Esophagus (tissue), 2 donors: Measurements from ENCODE around the gene CEMIP. TPM values are rescaled to one million over a fixed set of nuclear protein-coding genes. Genes with fewer than 3 reads are reported as not detected.

Experiments
- H3K27ac ChIP-seq, 2 donors: one replicate each; pipeline ENCODE4 v1.5.1; 2013; ENCODE audit warnings: low read depth in 2 of 2, mild to moderate bottlenecking in 2 of 2, inconsistent platforms in 1 of 2, low read length in 1 of 2, moderate library complexity in 1 of 2
- H3K27me3 ChIP-seq, 2 donors: one replicate each; pipeline ENCODE4 v1.6.1; 2013; ENCODE audit warnings: low read length in 2 of 2, control low read depth in 1 of 2, mild to moderate bottlenecking in 1 of 2; ENCODE audit not compliant: insufficient read depth in 2 of 2, control insufficient read depth in 1 of 2
- H3K36me3 ChIP-seq, 2 donors: one replicate each; pipeline ENCODE4 v1.6.1; 2013; ENCODE audit warnings: low read length in 1 of 2; ENCODE audit not compliant: control insufficient read depth in 2 of 2, insufficient read depth in 2 of 2
- H3K4me1 ChIP-seq, 2 donors: one replicate each; pipeline ENCODE4 v1.6.1; 2013; ENCODE audit warnings: low read length in 1 of 2; ENCODE audit not compliant: control insufficient read depth in 2 of 2, insufficient read depth in 2 of 2
- H3K4me3 ChIP-seq, 2 donors: one replicate each; pipeline ENCODE4 v1.5.1; 2013; ENCODE audit warnings: low read length in 2 of 2, mild to moderate bottlenecking in 2 of 2, low read depth in 1 of 2, moderate library complexity in 1 of 2
- H3K9me3 ChIP-seq, 2 donors: one replicate each; pipeline ENCODE4 v1.6.1; 2013; ENCODE audit warnings: mild to moderate bottlenecking in 2 of 2, low read depth in 1 of 2, low read length in 1 of 2, moderate library complexity in 1 of 2; ENCODE audit not compliant: control insufficient read depth in 2 of 2, insufficient read depth in 1 of 2
- WGBS, 2 donors: extraction: QIAGEN DNeasy Blood & Tissue Kit; methylation state at CpG; one replicate each; pipeline ENCODE4 v1.1.7; 2013; 5-methylcytosine and 5-hydroxymethylcytosine counted together
- polyA plus RNA-seq, 2 donors: library from polyadenylated mRNA; stranded (reverse); fragments of 200-250 nt; gene quantifications; one replicate each; pipeline ENCODE4 v1.2.3, GENCODE V29; 2013
- donor health status: healthy with polysubstance abuse.
- donor health status: Bipolar disorder and iron deficiency.

CEMIP gene
- polyA plus RNA-seq, 2 donors, result 2.0 to 2.2 TPM

DNA sequence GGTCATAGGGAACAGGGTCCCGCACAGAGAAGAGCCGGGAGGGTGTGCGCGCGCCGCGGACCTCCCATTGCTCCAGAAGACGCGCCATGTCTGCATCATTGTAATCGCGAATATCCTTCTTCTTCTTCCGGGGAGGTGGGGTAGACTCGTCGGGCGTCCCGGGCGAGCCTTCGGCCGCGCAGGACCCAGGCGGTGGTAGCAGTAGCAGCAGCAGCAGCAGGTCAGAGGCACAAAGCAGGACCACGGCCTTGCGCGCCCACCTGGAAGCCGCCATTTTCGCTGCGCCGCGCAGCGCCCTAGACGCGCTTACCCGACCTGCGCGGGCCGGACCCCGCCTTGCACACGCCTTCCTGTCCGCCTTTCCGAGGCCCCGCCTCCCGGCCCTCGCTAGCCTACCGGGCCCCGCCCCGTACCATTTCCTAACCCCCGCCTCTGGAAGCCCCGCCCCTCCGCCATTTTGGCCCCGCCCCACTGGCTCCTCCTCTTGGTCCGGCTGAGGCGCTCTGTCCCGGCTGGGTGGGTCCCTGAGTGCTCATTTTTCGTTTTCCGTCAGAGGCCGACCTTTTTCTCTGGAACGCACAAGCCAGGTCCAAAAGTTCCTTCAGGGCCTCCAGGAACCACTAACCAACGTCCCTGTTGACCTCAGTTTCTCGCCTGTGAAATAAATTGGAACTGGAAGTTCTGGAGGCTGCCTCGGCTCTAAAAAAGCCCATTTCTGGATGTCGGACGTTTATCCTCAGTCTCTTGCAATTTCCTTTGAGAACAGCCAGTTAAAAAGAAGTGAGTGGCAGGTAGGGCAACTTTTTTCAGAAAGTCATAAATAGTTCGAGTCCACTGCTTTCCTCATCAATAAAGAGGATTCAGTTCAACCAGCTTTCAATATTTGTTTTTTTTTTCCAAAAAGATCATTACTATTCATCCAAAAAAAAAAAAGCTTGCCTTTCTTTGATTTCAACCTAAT lies 210.6 kb downstream of the CEMIP start, which contains the start of gene MESD:
TSS of gene MESD (minus strand) at position 302 of the 961 bp plus-strand sequence. CDS start at position 274, 28 bp downstream.
- H3K4me3 ChIP-seq, result peak within 1 kb of the TSS; percentile 93 to 96
- WGBS, 2 donors, result 0 to 1% methylated on average over 44 to 63 of the region's 63 CpGs
- no peaks in the 10 kb centered on the region for H3K9me3 ChIP-seq
- H3K27ac ChIP-seq, result peak within 1 kb of the TSS; percentile 90 to 96
- no peaks in the 10 kb centered on the region for H3K36me3 ChIP-seq
- peaks cover 2 to 7% of the 10 kb centered on the region in 2 donors for H3K4me1 ChIP-seq
- H3K27me3 ChIP-seq, result no peaks in the 10 kb centered on the region

DNA sequence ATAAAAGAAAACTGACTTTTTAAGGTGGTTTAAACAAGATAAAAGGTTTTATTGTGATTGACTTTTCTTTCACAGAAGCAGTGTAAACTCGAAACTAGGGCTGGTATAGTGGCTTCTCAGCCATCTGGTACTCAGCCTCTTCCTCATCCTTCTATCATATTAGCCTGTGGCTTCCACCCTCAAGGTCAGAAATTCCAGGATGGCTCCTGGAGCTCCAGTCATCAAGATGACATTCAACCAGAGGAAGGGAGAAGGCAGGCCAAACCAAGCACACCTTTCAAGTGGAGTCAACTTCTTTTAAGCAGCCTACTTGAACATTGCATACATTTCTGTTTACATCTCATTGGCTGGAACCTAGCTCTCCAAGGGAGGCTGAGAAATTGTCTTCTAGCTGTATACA lies 211.8 kb downstream of the CEMIP start:
- H3K4me1 ChIP-seq, result peaks cover 2 to 7% of the 10 kb centered on the region in 2 donors
- peak overlapping the region; percentile 68 to 69 for H3K27ac ChIP-seq
- whole genome bisulfite sequencing, 2 donors, result 84 to 92% methylated on average over 1 of the region's 1 CpG
- no peaks in the 10 kb centered on the region for H3K27me3 ChIP-seq
- no peak overlapping the region for H3K4me3 ChIP-seq
- H3K9me3 ChIP-seq, result no peaks in the 10 kb centered on the region
- H3K36me3 ChIP-seq, result no peaks in the 10 kb centered on the region

DNA sequence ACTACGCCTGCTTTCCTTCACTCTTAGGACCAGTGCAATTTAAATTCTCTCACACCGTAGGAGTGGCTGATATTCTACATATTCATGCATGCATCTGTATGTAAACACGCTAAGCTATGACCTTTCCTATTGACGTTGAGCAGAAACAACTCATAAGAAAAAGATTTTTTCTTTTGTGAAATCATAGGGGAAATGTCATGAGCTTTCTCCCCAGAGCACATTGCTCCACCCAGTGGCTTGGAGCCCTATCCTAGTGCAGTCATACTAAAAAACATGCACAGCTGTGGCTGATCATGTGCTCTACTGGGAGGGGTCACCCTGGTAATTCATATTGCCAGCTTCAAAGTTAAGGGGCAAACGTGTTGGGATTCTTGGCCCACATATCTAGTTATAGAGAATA lies 212.3 kb downstream of the CEMIP start:
- no peak overlapping the region for H3K4me3 ChIP-seq
- no peaks in the 10 kb centered on the region for H3K9me3 ChIP-seq
- peaks cover 2 to 7% of the 10 kb centered on the region in 2 donors for H3K4me1 ChIP-seq
- no peaks in the 10 kb centered on the region for H3K36me3 ChIP-seq
- H3K27me3 ChIP-seq, result no peaks in the 10 kb centered on the region
- H3K27ac ChIP-seq, result peak overlapping the region; percentile 68 to 69
- WGBS, 2 donors, result 57 to 61% methylated on average over 5 of the region's 5 CpGs

DNA sequence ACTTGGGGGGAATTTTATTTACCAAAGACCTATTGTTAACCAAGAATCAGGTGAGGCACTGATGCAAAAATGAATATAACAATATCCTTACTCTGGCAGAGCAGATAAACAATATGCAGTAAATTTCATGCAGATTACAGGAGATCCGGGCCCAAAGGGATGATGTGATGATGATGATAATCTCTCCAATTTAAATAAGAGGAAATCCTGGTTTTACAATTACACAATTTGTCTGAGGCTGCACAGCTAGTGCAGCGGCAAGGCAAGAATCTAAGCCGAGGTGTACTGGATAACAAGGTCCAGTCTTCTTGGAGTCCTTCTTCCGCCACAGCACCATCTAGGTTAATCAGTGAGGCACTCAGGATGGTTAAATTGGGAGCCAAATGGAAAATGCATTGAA lies 212.8 kb downstream of the CEMIP start:
- H3K27me3 ChIP-seq, result no peaks in the 10 kb centered on the region
- H3K9me3 ChIP-seq, result no peaks in the 10 kb centered on the region
- H3K4me1 ChIP-seq, result peaks cover 0 to 5% of the 10 kb centered on the region in 2 donors
- 83 to 86% methylated on average over 4 of the region's 4 CpGs for WGBS, 2 donors
- H3K27ac ChIP-seq, result peak overlapping the region in 1 of 2 donors; percentile 34
- H3K4me3 ChIP-seq, result no peak overlapping the region
- H3K36me3 ChIP-seq, result no peaks in the 10 kb centered on the region

DNA sequence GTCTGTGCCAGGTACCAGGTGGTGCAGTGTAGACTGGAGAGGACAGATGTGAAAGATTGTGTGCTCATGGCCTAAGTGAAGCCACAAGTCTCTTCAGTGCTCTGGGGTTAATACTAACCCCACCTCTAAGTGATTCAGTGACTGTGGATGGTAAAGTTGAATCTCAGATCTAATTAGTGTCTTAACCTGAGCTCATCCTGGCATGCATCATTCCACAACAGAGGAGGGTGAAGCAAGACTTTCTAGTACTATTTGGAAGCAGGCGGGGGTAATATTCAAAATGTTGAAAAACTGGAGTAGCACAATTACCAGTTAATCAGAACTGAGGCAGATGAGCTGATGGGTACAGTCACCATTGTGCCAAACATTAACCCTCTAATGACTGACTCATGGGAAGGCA lies 213.3 kb downstream of the CEMIP start:
- Histone ChIP-seq H3K27ac (peak overlapping the region in 1 of 2 donors; percentile 34), H3K27me3 (no peaks in the 10 kb centered on the region), H3K36me3 (no peaks in the 10 kb centered on the region), H3K9me3 (no peaks in the 10 kb centered on the region), H3K4me1 (peaks cover 0 to 5% of the 10 kb centered on the region in 2 donors), H3K4me3 (no peak overlapping the region)
- 81 to 89% methylated on average over 1 of the region's 1 CpG for WGBS, 2 donors

DNA sequence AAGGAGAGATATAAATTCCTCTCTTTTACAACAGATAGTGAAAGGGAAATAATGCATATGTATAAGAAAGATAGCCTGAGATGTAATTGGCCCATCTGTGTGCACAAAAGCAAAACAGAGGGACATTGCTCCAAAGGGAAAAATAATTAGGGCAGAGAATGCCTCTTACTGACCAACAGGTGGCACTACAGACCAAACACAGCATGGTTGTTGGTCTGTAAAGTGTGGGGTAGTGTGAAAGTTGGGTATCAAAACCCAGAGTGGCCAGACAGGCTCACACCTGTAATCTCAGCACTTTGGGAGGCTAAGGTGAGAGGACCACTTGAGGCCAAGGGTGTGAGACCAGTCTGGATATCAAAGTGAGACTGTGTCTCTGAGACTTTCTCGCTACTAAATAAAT lies 217.1 kb downstream of the CEMIP start:
- Histone ChIP-seq H3K36me3 (no peaks in the 10 kb centered on the region), H3K27me3 (no peaks in the 10 kb centered on the region)
- 100% methylated on average over 1 of the region's 1 CpG for WGBS, 2 donors

DNA sequence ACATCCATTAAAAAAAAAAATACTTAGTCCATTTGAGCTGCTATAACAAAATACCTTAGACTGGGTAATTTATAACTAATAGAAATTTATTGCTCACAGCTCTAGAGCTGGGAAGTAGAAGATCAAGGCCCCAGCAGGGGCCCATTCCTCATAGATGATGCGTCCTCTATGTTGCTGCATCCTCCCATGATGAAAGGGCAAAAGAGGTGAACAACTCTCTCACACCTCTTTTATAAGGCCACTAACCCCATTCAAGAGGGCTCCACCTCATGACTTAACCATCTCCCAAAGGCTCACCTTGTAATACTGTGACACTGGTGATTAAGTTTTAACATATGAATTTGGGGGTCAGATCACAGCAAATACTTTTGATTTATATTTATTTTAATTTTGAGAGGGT lies 218.5 kb downstream of the CEMIP start:
- Histone ChIP-seq H3K9me3 (peaks cover 0 to 3% of the 10 kb centered on the region in 2 donors), H3K4me3 (no peak overlapping the region), H3K27me3 (no peaks in the 10 kb centered on the region), H3K36me3 (peaks cover 0 to 6% of the 10 kb centered on the region in 2 donors), H3K27ac (no peak overlapping the region), H3K4me1 (peaks cover 3 to 6% of the 10 kb centered on the region in 2 donors)
- WGBS, 2 donors, result 93 to 97% methylated on average over 1 of the region's 1 CpG

More for the DNA sequence above, 217.1 kb downstream of the CEMIP start:
- Histone ChIP-seq H3K4me1 (no peaks in the 10 kb centered on the region), H3K27ac (no peak overlapping the region), H3K9me3 (no peaks in the 10 kb centered on the region), H3K4me3 (no peak overlapping the region)

DNA sequence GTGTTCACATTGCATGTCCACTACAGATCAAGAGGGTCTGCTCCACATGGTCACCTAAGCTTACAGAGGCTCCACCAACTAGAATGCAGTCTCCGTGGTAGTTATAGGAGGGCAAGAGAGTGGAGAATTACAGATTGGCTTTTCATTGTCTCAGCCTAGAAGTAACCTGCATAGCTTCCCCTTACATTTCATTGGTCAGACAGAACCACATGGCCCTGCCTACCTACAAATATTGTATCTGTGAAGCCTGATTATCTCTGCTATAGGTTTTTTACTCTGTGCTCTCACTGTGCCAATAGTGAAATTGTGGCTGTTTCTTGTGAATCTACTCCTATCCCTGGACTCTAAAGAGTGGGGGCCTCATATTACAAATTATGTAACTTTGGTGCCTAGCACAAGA lies 219.1 kb downstream of the CEMIP start:
- Histone ChIP-seq H3K4me1 (peaks cover 7 to 10% of the 10 kb centered on the region in 2 donors), H3K4me3 (no peak overlapping the region), H3K27ac (no peak overlapping the region), H3K27me3 (no peaks in the 10 kb centered on the region), H3K9me3 (peaks cover 0 to 7% of the 10 kb centered on the region in 2 donors), H3K36me3 (peaks cover 0 to 10% of the 10 kb centered on the region in 2 donors)
- 81% methylated on average over 1 of the region's 1 CpG for WGBS, 2 donors

DNA sequence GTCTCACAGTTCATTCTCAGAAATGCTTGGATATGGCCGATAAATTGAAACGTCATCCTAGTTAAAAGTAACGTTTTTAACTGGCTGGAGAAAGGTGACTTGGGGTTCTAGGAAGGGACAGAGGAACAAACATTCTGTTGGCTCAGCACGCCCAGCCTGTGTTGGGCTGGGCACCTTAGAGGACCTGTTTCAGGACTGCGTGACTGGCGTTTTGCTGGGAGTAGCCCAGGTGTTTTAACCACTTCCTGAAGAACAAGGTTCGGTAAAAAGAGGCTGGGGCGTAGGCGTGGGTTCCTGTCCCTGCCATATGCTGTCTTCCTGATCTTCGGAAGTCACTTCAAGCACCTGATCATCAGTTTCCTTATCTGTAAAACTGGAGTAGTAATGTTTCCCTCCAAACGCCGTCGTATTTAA lies 220.5 kb downstream of the CEMIP start:
- Histone ChIP-seq H3K27ac (peak overlapping the region; percentile 76 to 100), H3K9me3 (peaks cover 0 to 7% of the 10 kb centered on the region in 2 donors), H3K4me1 (peaks cover 7 to 10% of the 10 kb centered on the region in 2 donors), H3K4me3 (peak overlapping the region; percentile 78 to 96), H3K36me3 (peaks cover 0 to 10% of the 10 kb centered on the region in 2 donors), H3K27me3 (no peaks in the 10 kb centered on the region)
- WGBS, 2 donors, result 28 to 47% methylated on average over 13 of the region's 13 CpGs
